GM12878 (cell line): ENCODE results near the gene MDH1B. TPM values are rescaled to one million over a fixed set of nuclear protein-coding genes. Genes with fewer than 3 reads are reported as not detected.

Source experiments
- ATAC-seq: fragments of 200-7000 bp; cut with Tn5 transposase; 3 replicates; pipeline ENCODE4 v1.9.1; 2020; ENCODE audit warnings: mild to moderate bottlenecking, moderate library complexity
- BruUV-seq: library from RNA; stranded (reverse); fragments of 400-500 nt; replicated peaks from 2 replicates; lab custom pipeline; 2021; lab: Mats Ljungman, UMichigan
- CTCF ChIA-PET: fragments of 300-600 bp; sonication (Branson Sonifier 250); formaldehyde crosslinking; extraction: SDS; loops from one replicate; lab custom pipeline; 2021; ENCODE audit warnings: inconsistent platforms; lab: Yijun Ruan, JAX
- POLR2A ChIA-PET: fragments of 350-600 bp; formaldehyde crosslinking; extraction: SDS; loops from one replicate; lab custom pipeline; 2021; ENCODE audit warnings: inconsistent platforms; lab: Charles Lee
- RAD21 ChIA-PET: fragments of 300-600 bp; sonication (Branson Sonifier 250); formaldehyde crosslinking; loops from one replicate; lab custom pipeline; 2023; ENCODE audit warnings: antibody characterized with exemption; ENCODE audit not compliant: unreplicated experiment; lab: Charles Lee
- SMC1A ChIA-PET: fragments of 300-600 bp; sonication (Branson Sonifier 250); formaldehyde crosslinking; loops from one replicate; lab custom pipeline; 2023; ENCODE audit not compliant: unreplicated experiment, uncharacterized antibody; lab: Charles Lee
- DNase-seq: peaks from one replicate; pipeline ENCODE4 v3.0.0-alpha.2; 2011; ENCODE audit warnings: low read depth, low spot score
- FAIRE-seq: peaks from 3 replicates; lab custom pipeline; 2011; peaks lifted over from hg19 to GRCh38; lab: Jason Lieb, UNC
- H2AFZ ChIP-seq: 2 replicates; pipeline ENCODE4 v1.6.0; 2011; ENCODE audit warnings: low read depth, low read length, control low read depth; ENCODE audit not compliant: control insufficient read depth
- H3K27ac ChIP-seq: 2 replicates; pipeline ENCODE4 v1.5.1; 2011; ENCODE audit warnings: control low read depth; ENCODE audit not compliant: control insufficient read depth, insufficient read depth
- H3K27me3 ChIP-seq, 2 experiments: replicated peaks in 1 of 2; 2 replicates each; pipeline versions ENCODE4 v1.6.0 to v1.6.1; 2011; ENCODE audit warnings: low read length in 1 of 2; ENCODE audit not compliant: control insufficient read depth in 2 of 2, insufficient read depth in 2 of 2
- H3K36me3 ChIP-seq, 2 experiments: 2 replicates each; pipeline ENCODE4 v1.5.1; 2011; ENCODE audit warnings: low read length in 1 of 2; ENCODE audit not compliant: control insufficient read depth in 2 of 2, insufficient read depth in 2 of 2
- H3K4me1 ChIP-seq: 2 replicates; pipeline ENCODE4 v1.6.1; 2011; ENCODE audit warnings: mild to moderate bottlenecking, low read length, moderate library complexity, mixed read lengths; ENCODE audit not compliant: control insufficient read depth, insufficient read depth
- H3K4me2 ChIP-seq: 2 replicates; pipeline ENCODE4 v1.6.0; 2011; ENCODE audit warnings: control low read depth; ENCODE audit not compliant: control insufficient read depth, insufficient read depth
- H3K4me3 ChIP-seq: fragments of 200-600 bp; sonication (generic); 2 replicates; pipeline ENCODE4 v1.5.1; 2016
- H3K79me2 ChIP-seq: 2 replicates; pipeline ENCODE4 v1.6.0; 2011; ENCODE audit warnings: low read length; ENCODE audit not compliant: control insufficient read depth, insufficient read depth
- H3K9ac ChIP-seq: 2 replicates; pipeline ENCODE4 v1.8.0; 2011; ENCODE audit warnings: low read length, control low read depth, mixed read lengths; ENCODE audit not compliant: control insufficient read depth, insufficient read depth
- H3K9me3 ChIP-seq: replicated peaks from 3 replicates; pipeline ENCODE4 v1.5.1; 2011; ENCODE audit warnings: mild to moderate bottlenecking, low read length; ENCODE audit not compliant: control insufficient read depth, insufficient read depth
- H4K20me1 ChIP-seq: 2 replicates; pipeline ENCODE4 v1.6.0; 2011; ENCODE audit not compliant: control insufficient read depth, insufficient read depth
- BCLAF1 ChIP-seq: fragments of 450-650 bp; IDR thresholded peaks from 2 replicates; pipeline ENCODE4 v1.6.1; 2017; ENCODE audit warnings: antibody characterized with exemption, mild to moderate bottlenecking, moderate library complexity
- HDAC2 ChIP-seq: fragments of 200-600 bp; sonication (generic); IDR thresholded peaks from 2 replicates; pipeline ENCODE4 v1.6.1; 2017
- MYB ChIP-seq: fragments of 150-350 bp; IDR thresholded peaks from 2 replicates; pipeline ENCODE4 v1.6.1; 2014; ENCODE audit warnings: mild to moderate bottlenecking, low read depth, low read length, borderline replicate concordance
- POLR2AphosphoS5 ChIP-seq: IDR thresholded peaks from 2 replicates; pipeline ENCODE4 v1.6.1; 2011; ENCODE audit warnings: mild to moderate bottlenecking, low read length, inconsistent platforms
- RBBP5 ChIP-seq: fragments of 200-600 bp; sonication (generic); conservative IDR thresholded peaks from 2 replicates; pipeline ENCODE4 v1.6.1; 2016
- RUNX3 ChIP-seq: IDR thresholded peaks from 2 replicates; pipeline ENCODE4 v1.6.1; 2012; ENCODE audit warnings: low read length, inconsistent platforms
- SIX5 ChIP-seq: IDR thresholded peaks from 2 replicates; pipeline ENCODE4 v1.6.1; 2011; ENCODE audit warnings: mild to moderate bottlenecking, low read depth, low read length, moderate library complexity; ENCODE audit not compliant: severe bottlenecking
- YY1 ChIP-seq: IDR thresholded peaks from 2 replicates; pipeline ENCODE4 v1.6.1; 2011; ENCODE audit warnings: low read depth, mild to moderate bottlenecking, low read length
- WGBS: methylation state at CpG from one replicate; pipeline ENCODE4 v1.1.6; 2016; ENCODE audit warnings: low lambda C conversion rate; ENCODE audit not compliant: insufficient replicate concordance, insufficient coverage; ENCODE audit errors: missing lambda C conversion rate; 5-methylcytosine and 5-hydroxymethylcytosine counted together
- in situ Hi-C: fragments of 300-500 bp; cut with MboI; formaldehyde crosslinking; loops from 9 replicates; pipeline ENCODE4 v1.14.3; 2018; ENCODE audit warnings: mixed read lengths
- intact Hi-C: fragments of 100-400 bp; cut with micrococcal nuclease; formaldehyde crosslinking; loops from one replicate; pipeline ENCODE4 v1.14.2; 2022; ENCODE audit not compliant: unreplicated experiment
- polyA plus RNA-seq, 11 experiments: library from polyadenylated mRNA; depleted of rRNA in 4 of 11; unstranded in 6 of 11; stranded (reverse) in 5 of 11; fragments of >200 nt; fragmentation: Nextera tagmentation in 4 of 11; fragmentation: Illumina TruSeq in 1 of 11; extraction: Ambion mirVana in 4 of 11; extraction: Trizol in 1 of 11; gene quantifications; 1 replicate in 1 of 11; 2 replicates in 10 of 11; pipeline versions ENCODE4 v1.2.1 to v1.2.3, GENCODE V29; 2011 to 2016; ENCODE audit warnings: inconsistent platforms in 2 of 11, missing spikeins in 2 of 11, low read depth in 1 of 11
- total RNA-seq, 4 experiments: library from RNA; depleted of rRNA in 3 of 4; stranded (reverse); fragments of >200 nt in 3 of 4; fragmentation: Illumina TruSeq in 1 of 4; extraction: Trizol in 1 of 4; gene quantifications; 2 replicates each; pipeline versions ENCODE4 v1.2.1 to v1.2.3, GENCODE V29; 2013 to 2021

Gene MDH1B
- total and polyA plus RNA-seq, 10 of the 15 experiments (the other 5 are each of a cell fraction or from before 2014, with no cell fraction given), result 0.47 to 1.6 (median 0.98) TPM

GRCh38 chr2:206799083-206799482, 34.0 kb upstream of the MDH1B start:
- Histone ChIP-seq H3K4me1 (peaks cover 3% of the 10 kb centered on the region), H3K9me3 (no peaks in the 10 kb centered on the region), H3K36me3 (peaks cover 0 to 2% of the 10 kb centered on the region in 2 experiments; a peak in 2 of 4 replicates), H3K9ac (no peak overlapping the region), H3K79me2 (no peaks in the 10 kb centered on the region), H3K4me3 (no peak overlapping the region), H3K27ac (no peak overlapping the region), H2AFZ (no peak overlapping the region), H3K4me2 (no peak overlapping the region), H4K20me1 (no peaks in the 10 kb centered on the region), H3K27me3 (no peaks in the 10 kb centered on the region)
- FAIRE-seq (no peak), ATAC-seq (no peak), DNase-seq (no peak)
- 79% methylated on average over 3 of the region's 3 CpGs for WGBS
- ChIA-PET SMC1A (interaction anchor here (0.7 to 3.2 kb wide), 5 partner anchors 8 to 679 kb away, joined by 3 to 24 read pairs (median 4); no protein-coding TSS in a partner anchor), POLR2A (interaction anchor here (0.7 kb wide), 1 partner anchor 675 kb away, joined by 6 read pairs; no protein-coding TSS in a partner anchor), RAD21 (interaction anchor here (0.8 to 4.4 kb wide), 3 partner anchors 8 to 674 kb away, joined by 3 to 34 read pairs (median 5); no protein-coding TSS in a partner anchor), CTCF (interaction anchor here (0.7 to 4.0 kb wide), 13 partner anchors 8 to 678 kb away, joined by 3 to 44 read pairs (median 5); no protein-coding TSS in a partner anchor)
- intact Hi-C loops (loop anchor here (10.0 kb wide), 1 partner anchor 366 kb away; the partner anchor contains the start of gene KLF7), in situ Hi-C loops (loop anchor here (5.0 kb wide), 1 partner anchor 673 kb away; no protein-coding TSS in a partner anchor)
- no TSS peak for BruUV-seq
- TF ChIP-seq MYB (no peak), POLR2AphosphoS5 (no peak), RBBP5 (no peak), YY1 (no peak), SIX5 (no peak), RUNX3 (peak; percentile 10; the same call in 1 of the 2 replicates), BCLAF1 (no peak), HDAC2 (no peak)
